Activated CD4-positive, alpha-beta memory T cell treated with anti-CD3 and anti-CD28 coated beads, Interleukin-2, amount 10 ng/mL, durations not matched to agents 7 days and 5 days (primary cell): ENCODE results near the gene SDK1. TPM values are rescaled to one million over a fixed set of nuclear protein-coding genes. Genes with fewer than 3 reads are reported as not detected.

Source experiments
- CTCF ChIA-PET: fragments of 350-600 bp; sonication (Branson Sonifier 250); formaldehyde crosslinking; loops from one replicate; lab custom pipeline; 2021; ENCODE audit warnings: antibody characterized with exemption, inconsistent platforms; lab: Charles Lee
- POLR2A ChIA-PET: fragments of 350-600 bp; sonication (Branson Sonifier 250); formaldehyde crosslinking; loops from one replicate; lab custom pipeline; 2021; ENCODE audit warnings: antibody characterized with exemption; lab: Charles Lee
- DNase-seq: peaks from one replicate; pipeline ENCODE4 v3.0.0-alpha.2; 2020
- H3K27ac Mint-ChIP-seq: one replicate; pipeline ENCODE4 v1.8.0; 2021; ENCODE audit warnings: mild to moderate bottlenecking, mixed read lengths
- H3K27me3 Mint-ChIP-seq: one replicate; pipeline ENCODE4 v1.8.0; 2021; ENCODE audit warnings: mixed read lengths
- H3K36me3 Mint-ChIP-seq: one replicate; pipeline ENCODE4 v1.8.0; 2021; ENCODE audit warnings: low read depth, mixed read lengths
- H3K4me1 Mint-ChIP-seq: one replicate; pipeline ENCODE4 v1.8.0; 2021; ENCODE audit warnings: mixed read lengths
- H3K4me3 Mint-ChIP-seq: one replicate; pipeline ENCODE4 v1.8.0; 2021; ENCODE audit warnings: mild to moderate bottlenecking, mixed read lengths
- H3K9me3 Mint-ChIP-seq: one replicate; pipeline ENCODE4 v1.8.0; 2021; ENCODE audit warnings: mixed read lengths
- total RNA-seq, 2 experiments: library from RNA; stranded (reverse); gene quantifications; one replicate each; pipeline ENCODE4 v1.2.3, GENCODE V29; 2021

Gene SDK1
- total RNA-seq, 2 experiments from 2014 or later = 0.03 to 0.05 TPM

DNA sequence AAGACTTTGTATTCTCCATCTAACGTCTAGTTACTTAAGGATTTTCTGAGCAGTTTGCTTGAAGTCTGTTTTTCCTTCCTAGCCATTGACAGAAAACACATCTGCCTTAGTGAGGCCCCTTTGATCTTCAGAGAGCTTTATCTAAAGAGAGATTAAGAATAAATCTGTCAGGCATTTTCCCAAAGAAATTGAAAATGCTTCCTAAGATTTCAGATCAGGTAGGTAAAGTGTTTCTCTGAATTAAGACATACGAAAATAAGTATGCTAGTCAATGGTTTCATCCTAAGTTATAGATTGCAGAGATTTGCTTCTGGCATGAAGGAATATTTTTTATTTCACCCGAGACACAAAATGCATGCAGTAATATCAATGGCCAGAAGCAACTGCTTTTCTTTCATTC is 168.6 kb downstream of the SDK1 start:
- H3K4me1 Mint-ChIP-seq = no peaks in the 10 kb centered on the region
- peaks cover 7% of the 10 kb centered on the region for H3K27me3 Mint-ChIP-seq
- CTCF ChIA-PET = no interaction called here
- POLR2A ChIA-PET = no interaction called here
- DNase-seq = no peak
- H3K4me3 Mint-ChIP-seq = no peak overlapping the region
- no peaks in the 10 kb centered on the region for H3K9me3 Mint-ChIP-seq
- no peak overlapping the region for H3K27ac Mint-ChIP-seq
- no peaks in the 10 kb centered on the region for H3K36me3 Mint-ChIP-seq

DNA sequence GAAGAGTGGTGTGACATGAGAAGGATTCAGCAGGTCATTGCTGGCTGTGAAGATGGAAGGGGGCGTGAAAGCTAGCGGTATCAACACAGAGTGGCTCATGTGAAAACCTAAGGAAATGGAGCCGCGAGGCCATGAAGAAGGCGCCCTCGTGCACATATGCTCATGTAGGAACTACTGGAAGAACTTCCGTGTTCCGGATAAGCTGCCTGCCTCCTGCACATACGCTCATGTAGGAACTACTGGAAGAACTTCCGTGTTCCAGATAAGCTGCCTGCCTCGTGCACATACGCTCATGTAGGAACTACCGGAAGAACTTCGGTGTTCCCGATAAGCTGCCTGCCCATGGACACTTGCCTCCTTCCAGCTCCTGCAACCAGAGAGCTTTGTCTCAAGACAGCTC is 179.1 kb downstream of the SDK1 start:
- no peak for DNase-seq
- POLR2A ChIA-PET = no interaction called here
- H3K4me1 Mint-ChIP-seq = no peaks in the 10 kb centered on the region
- H3K9me3 Mint-ChIP-seq = no peaks in the 10 kb centered on the region
- H3K36me3 Mint-ChIP-seq = no peaks in the 10 kb centered on the region
- H3K27me3 Mint-ChIP-seq = peaks cover 11% of the 10 kb centered on the region
- CTCF ChIA-PET = interaction anchor here (0.8 kb wide), 1 partner anchor 45 kb away, joined by 3 read pairs; no protein-coding TSS in a partner anchor
- H3K4me3 Mint-ChIP-seq = no peak overlapping the region
- H3K27ac Mint-ChIP-seq = no peak overlapping the region

DNA sequence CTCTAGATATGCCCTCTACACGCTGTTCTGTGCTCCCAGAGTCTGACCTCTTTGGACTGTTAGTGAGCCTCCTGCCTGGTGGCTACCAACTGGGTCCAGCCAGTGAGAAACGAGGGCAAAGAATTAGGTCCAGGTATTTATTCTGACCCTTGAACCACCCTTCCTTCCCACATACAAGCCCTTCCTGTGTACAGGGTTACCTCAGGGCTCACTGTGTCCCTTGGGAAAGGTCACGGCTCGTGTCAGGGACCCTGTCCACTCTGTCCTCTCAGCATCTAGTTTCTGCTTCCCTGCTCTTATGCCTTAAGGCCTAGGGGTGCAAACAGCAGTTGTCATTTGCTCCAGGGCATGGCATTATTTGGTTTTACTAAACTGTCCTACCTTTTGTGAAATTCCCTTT is 180.4 kb downstream of the SDK1 start:
- no peak overlapping the region for H3K27ac Mint-ChIP-seq
- H3K4me3 Mint-ChIP-seq = no peak overlapping the region
- H3K36me3 Mint-ChIP-seq = no peaks in the 10 kb centered on the region
- peaks cover 15% of the 10 kb centered on the region for H3K27me3 Mint-ChIP-seq
- ChIA-PET POLR2A (no interaction called here), CTCF (interaction anchor here (1.6 kb wide), 1 partner anchor 14 kb away, joined by 3 read pairs; no protein-coding TSS in a partner anchor)
- no peaks in the 10 kb centered on the region for H3K4me1 Mint-ChIP-seq
- DNase-seq = no peak
- no peaks in the 10 kb centered on the region for H3K9me3 Mint-ChIP-seq

DNA sequence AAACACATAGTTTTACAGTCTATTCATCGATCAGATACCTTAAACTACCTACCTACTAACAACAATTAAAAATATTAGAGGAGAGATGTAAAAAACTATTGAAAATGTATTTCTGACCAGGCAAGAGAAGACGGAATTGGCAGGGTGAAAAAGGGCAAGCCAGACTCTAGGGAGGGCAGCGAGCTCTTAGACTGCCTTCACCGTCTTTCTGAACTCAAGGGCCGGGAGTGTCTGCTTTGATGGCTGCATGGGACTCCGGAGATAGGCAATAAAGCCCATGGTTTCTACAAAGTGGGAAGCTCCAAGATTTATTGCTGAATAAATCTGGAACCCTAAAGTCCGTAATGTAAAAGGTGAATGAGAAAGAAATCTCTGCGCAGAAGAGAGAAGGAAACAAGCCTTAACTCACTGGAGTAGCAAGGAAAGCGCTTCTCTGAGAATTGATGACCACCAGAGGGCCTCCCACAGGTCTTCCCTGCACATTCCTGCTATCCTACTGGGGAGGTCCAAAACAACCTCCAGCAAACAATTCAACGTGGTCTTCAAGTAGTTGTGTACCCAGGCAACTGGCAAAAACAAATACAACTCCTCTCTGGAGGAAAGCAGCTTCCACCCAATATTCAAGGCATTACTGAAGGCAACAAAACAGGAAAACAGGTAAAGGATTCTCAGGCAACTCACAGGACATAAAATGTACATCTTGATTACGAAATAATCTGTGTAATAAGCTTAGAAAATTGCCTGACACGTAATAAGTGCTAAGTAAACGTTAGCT is 181.3 kb downstream of the SDK1 start:
- no peaks in the 10 kb centered on the region for H3K4me1 Mint-ChIP-seq
- ChIA-PET POLR2A (no interaction called here), CTCF (interaction anchor here (1.6 kb wide), 1 partner anchor 14 kb away, joined by 3 read pairs; no protein-coding TSS in a partner anchor)
- DNase-seq = no peak
- H3K4me3 Mint-ChIP-seq = no peak overlapping the region
- no peaks in the 10 kb centered on the region for H3K9me3 Mint-ChIP-seq
- H3K36me3 Mint-ChIP-seq = no peaks in the 10 kb centered on the region
- H3K27me3 Mint-ChIP-seq = peaks cover 18% of the 10 kb centered on the region
- H3K27ac Mint-ChIP-seq = no peak overlapping the region

- no peaks in the 10 kb centered on the region for H3K4me1 Mint-ChIP-seq
- no peaks in the 10 kb centered on the region for H3K36me3 Mint-ChIP-seq
- ChIA-PET CTCF (interaction anchor here (1.0 kb wide), 1 partner anchor 267 kb away, joined by 3 read pairs; no protein-coding TSS in a partner anchor), POLR2A (no interaction called here)
- H3K9me3 Mint-ChIP-seq = no peaks in the 10 kb centered on the region
- DNase-seq = no peak
- no peak overlapping the region for H3K27ac Mint-ChIP-seq
- H3K4me3 Mint-ChIP-seq = no peak overlapping the region
- peaks cover 24% of the 10 kb centered on the region for H3K27me3 Mint-ChIP-seq
These were observed 185.8 kb downstream of the SDK1 start for GRCh38 chr7:3486841-3487240.

GRCh38 chr7:3488829-3489228 is 187.8 kb downstream of the SDK1 start:
- DNase-seq = no peak
- H3K36me3 Mint-ChIP-seq = no peaks in the 10 kb centered on the region
- H3K9me3 Mint-ChIP-seq = no peaks in the 10 kb centered on the region
- no peak overlapping the region for H3K4me3 Mint-ChIP-seq
- ChIA-PET POLR2A (no interaction called here), CTCF (interaction anchor here (0.7 kb wide), 1 partner anchor 624 kb away, joined by 3 read pairs; no protein-coding TSS in a partner anchor)
- H3K4me1 Mint-ChIP-seq = peaks cover 3% of the 10 kb centered on the region
- H3K27ac Mint-ChIP-seq = no peak overlapping the region
- H3K27me3 Mint-ChIP-seq = peaks cover 20% of the 10 kb centered on the region

DNA sequence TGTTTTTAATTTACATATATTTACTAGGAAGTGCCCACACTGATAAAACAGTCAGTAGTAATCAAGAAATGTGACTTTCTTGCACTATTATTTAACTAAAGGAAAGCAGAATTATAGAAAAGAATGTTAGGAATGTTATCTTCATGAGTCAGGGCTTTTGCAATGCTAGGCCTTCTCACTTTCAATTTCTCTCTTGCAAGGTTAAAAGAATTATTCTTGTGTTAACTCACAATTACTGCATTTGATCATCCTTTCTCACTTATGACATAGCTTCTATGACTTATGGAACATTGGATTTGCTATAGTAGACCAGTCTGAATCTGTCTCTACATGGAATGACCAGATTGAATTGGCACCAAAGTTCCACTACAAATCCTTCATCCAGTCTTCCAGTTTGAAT is 192.4 kb downstream of the SDK1 start:
- DNase-seq = no peak
- Mint-ChIP-seq H3K27me3 (peaks cover 4% of the 10 kb centered on the region), H3K4me1 (peaks cover 5% of the 10 kb centered on the region), H3K27ac (no peak overlapping the region), H3K9me3 (no peaks in the 10 kb centered on the region), H3K4me3 (no peak overlapping the region), H3K36me3 (no peaks in the 10 kb centered on the region)
- ChIA-PET POLR2A (no interaction called here), CTCF (no interaction called here)

- DNase-seq = no peak
- no peak overlapping the region for H3K4me3 Mint-ChIP-seq
- CTCF ChIA-PET = interaction anchor here (1.5 kb wide), 1 partner anchor 13 kb away, joined by 3 read pairs; no protein-coding TSS in a partner anchor
- POLR2A ChIA-PET = interaction anchor here (0.8 kb wide), 1 partner anchor 25 kb away, joined by 3 read pairs; no protein-coding TSS in a partner anchor
- no peaks in the 10 kb centered on the region for H3K27me3 Mint-ChIP-seq
- no peaks in the 10 kb centered on the region for H3K36me3 Mint-ChIP-seq
- H3K4me1 Mint-ChIP-seq = peaks cover 5% of the 10 kb centered on the region
- H3K27ac Mint-ChIP-seq = no peak overlapping the region
- peaks cover under 1% of the 10 kb centered on the region for H3K9me3 Mint-ChIP-seq
These were observed 193.9 kb downstream of the SDK1 start for GRCh38 chr7:3494947-3495346.

DNA sequence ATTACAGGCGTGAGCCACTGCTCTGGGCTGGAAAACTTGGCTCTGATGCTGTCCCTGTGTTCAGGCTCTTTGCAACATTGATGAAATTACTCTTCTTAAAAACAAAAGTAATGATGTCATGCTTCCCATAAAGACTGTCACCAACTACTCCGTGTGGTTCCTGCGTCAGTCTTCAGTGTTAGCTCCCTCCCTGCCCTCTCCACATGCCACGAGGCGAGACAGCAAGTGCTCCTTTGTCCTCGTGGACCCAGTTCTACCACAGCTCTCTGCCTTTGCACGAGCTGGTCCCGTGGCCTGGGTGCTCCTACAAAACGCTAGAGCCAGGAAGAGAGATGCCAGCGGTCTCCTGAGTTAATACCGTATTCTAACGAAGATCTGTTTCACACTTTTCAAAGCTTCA is 194.5 kb downstream of the SDK1 start:
- POLR2A ChIA-PET = interaction anchor here (0.8 kb wide), 1 partner anchor 25 kb away, joined by 3 read pairs; no protein-coding TSS in a partner anchor
- Mint-ChIP-seq H3K4me1 (peaks cover 5% of the 10 kb centered on the region), H3K27me3 (peaks cover 2% of the 10 kb centered on the region), H3K9me3 (peaks cover 3% of the 10 kb centered on the region), H3K36me3 (no peaks in the 10 kb centered on the region), H3K27ac (no peak overlapping the region), H3K4me3 (no peak overlapping the region)
- DNase-seq = no peak
- CTCF ChIA-PET = interaction anchor here (1.5 kb wide), 1 partner anchor 13 kb away, joined by 3 read pairs; no protein-coding TSS in a partner anchor

- H3K27me3 Mint-ChIP-seq = peaks cover 2% of the 10 kb centered on the region
- peaks cover 5% of the 10 kb centered on the region for H3K4me1 Mint-ChIP-seq
- no peaks in the 10 kb centered on the region for H3K36me3 Mint-ChIP-seq
- ChIA-PET POLR2A (no interaction called here), CTCF (interaction anchor here (1.5 kb wide), 1 partner anchor 14 kb away, joined by 3 read pairs; no protein-coding TSS in a partner anchor)
- no peak overlapping the region for H3K27ac Mint-ChIP-seq
- no peak for DNase-seq
- H3K9me3 Mint-ChIP-seq = peaks cover 3% of the 10 kb centered on the region
- no peak overlapping the region for H3K4me3 Mint-ChIP-seq
These were observed 194.9 kb downstream of the SDK1 start for GRCh38 chr7:3495954-3496353.

DNA sequence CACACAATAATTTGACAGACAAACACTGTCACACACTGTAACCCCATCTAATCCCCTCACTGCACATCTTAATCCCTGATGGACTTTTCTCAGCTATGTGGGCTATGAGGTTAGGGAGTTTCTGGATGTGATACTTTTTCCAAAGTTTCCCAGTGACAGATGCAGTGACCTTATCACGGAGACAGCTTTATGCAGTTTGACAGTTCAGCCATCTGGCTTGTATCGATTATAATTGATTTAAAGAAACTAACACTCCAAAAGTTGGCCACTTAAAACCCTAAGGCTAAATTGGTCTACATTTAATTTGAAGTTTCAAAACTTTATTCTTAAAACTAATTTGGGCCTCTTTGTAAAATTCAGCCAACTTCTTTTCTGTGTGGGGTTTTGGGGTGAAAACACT is 196.7 kb downstream of the SDK1 start:
- H3K4me3 Mint-ChIP-seq = no peak overlapping the region
- H3K36me3 Mint-ChIP-seq = no peaks in the 10 kb centered on the region
- H3K4me1 Mint-ChIP-seq = peaks cover 5% of the 10 kb centered on the region
- peaks cover 2% of the 10 kb centered on the region for H3K27me3 Mint-ChIP-seq
- ChIA-PET CTCF (no interaction called here), POLR2A (no interaction called here)
- peaks cover 3% of the 10 kb centered on the region for H3K9me3 Mint-ChIP-seq
- no peak overlapping the region for H3K27ac Mint-ChIP-seq
- no peak for DNase-seq

DNA sequence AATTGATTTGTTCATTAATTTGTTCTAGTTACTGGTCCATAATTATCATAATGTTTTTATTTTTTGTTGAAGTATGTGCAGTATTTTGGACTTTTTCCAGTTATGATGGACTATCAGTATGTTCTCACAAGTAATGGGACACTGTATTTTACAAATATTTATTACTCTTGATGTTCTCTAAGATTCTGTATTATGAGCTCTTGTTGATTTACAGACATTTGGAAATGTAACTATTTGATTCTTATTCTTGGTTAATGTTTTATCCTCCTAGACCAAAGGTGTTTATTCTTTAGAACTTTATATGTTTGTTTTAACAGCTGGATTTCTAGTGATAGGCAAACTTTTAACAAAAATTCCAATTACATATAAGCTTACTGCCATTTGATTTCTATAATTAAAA is 200.6 kb downstream of the SDK1 start:
- ChIA-PET CTCF (no interaction called here), POLR2A (no interaction called here)
- DNase-seq = no peak
- Mint-ChIP-seq H3K27ac (no peak overlapping the region), H3K36me3 (no peaks in the 10 kb centered on the region), H3K4me1 (no peaks in the 10 kb centered on the region), H3K4me3 (no peak overlapping the region), H3K27me3 (peaks cover 2% of the 10 kb centered on the region), H3K9me3 (peaks cover 5% of the 10 kb centered on the region)

DNA sequence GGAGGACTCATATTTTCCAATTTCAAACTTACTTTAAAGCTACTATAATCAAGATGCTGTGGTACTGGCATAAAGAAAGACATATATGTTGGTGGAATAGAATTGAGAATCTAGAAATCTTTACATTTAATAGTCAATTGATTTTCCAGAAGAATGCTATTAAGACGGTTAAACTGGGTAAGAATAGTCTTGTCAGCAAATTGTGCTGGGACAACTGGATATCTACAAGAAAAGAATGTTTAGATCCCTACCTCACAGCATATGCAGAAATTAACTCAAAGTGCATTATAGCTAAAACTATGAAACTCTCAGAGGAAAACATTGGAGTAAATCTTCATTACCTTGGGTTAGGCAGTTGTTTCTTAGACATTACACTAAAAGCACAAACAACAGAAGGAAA is 203.3 kb downstream of the SDK1 start:
- ChIA-PET CTCF (no interaction called here), POLR2A (no interaction called here)
- Mint-ChIP-seq H3K4me1 (no peaks in the 10 kb centered on the region), H3K4me3 (no peak overlapping the region), H3K36me3 (no peaks in the 10 kb centered on the region), H3K9me3 (peaks cover 5% of the 10 kb centered on the region), H3K27ac (no peak overlapping the region), H3K27me3 (peaks cover 2% of the 10 kb centered on the region)
- DNase-seq = no peak
